Breast epithelium (tissue), 3 donors: ENCODE data around the gene TREM2.

Source experiments
- CTCF ChIP-seq, 3 donors: fragments of 450-650 bp; IDR thresholded peaks; one replicate each; pipeline ENCODE4 v1.5.1; 2016 to 2017; ENCODE audit warnings: antibody characterized with exemption in 3 of 3, mild to moderate bottlenecking in 3 of 3, moderate library complexity in 3 of 3
- POLR2A ChIP-seq: fragments of 450-650 bp; IDR thresholded peaks from one replicate; pipeline ENCODE4 v1.6.1; 2016; ENCODE audit warnings: antibody characterized with exemption, mild to moderate bottlenecking, moderate library complexity
- POLR2AphosphoS5 ChIP-seq, 3 donors: sonication (generic); formaldehyde crosslinking; IDR thresholded peaks; one replicate each; pipeline ENCODE4 v1.6.1; 2017; ENCODE audit warnings: antibody characterized with exemption in 3 of 3

DNA sequence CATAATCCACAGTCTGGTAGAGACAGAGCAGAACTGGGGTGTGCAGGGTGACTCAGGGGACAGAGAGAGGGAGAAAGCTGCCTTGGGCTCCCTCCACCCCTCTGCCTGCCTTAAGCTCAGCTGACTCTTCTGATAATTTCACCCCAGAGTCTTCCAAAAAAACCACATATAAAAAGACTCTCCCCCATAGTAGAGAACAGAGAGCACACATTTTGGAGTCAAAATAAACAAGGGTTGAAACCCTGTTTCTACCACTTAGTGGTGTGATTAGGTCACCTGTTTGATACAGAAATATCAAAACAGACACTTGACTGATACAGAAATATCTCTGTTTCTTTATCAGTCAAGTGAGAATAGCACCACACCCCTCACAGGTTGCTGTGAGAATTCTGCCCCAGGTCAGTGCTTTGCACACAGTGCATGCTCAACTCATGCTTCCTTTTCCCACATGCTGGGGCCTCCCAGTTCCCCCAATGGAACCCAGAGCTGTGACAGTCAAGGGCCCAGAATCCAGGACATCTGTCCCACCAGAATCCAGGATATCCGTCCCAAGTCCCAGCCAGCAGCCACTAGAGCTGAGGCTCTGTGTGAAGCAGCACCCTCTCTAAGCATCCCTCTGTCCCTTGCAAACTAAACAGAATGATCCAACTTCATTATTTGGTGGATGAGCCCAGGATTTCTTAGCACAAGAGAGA, 36.8 kb upstream of the TREM2 start:
- TF ChIP-seq POLR2A (no peak), CTCF (IDR thresholded peaks at IDR 0.05) (no peak), POLR2AphosphoS5 (IDR thresholded peaks at IDR 0.05) (no peak)
